ENCODE data around the gene HNRNPF. TPM values are rescaled to one million over a fixed set of nuclear protein-coding genes. Genes with fewer than 3 reads are reported as not detected.

HNRNPF gene
- total and polyA plus RNA-seq, 2 of the 8 experiments (the other 6 are each of a cell fraction or from before 2014, with no cell fraction given), result 209 to 389 TPM

DNA sequence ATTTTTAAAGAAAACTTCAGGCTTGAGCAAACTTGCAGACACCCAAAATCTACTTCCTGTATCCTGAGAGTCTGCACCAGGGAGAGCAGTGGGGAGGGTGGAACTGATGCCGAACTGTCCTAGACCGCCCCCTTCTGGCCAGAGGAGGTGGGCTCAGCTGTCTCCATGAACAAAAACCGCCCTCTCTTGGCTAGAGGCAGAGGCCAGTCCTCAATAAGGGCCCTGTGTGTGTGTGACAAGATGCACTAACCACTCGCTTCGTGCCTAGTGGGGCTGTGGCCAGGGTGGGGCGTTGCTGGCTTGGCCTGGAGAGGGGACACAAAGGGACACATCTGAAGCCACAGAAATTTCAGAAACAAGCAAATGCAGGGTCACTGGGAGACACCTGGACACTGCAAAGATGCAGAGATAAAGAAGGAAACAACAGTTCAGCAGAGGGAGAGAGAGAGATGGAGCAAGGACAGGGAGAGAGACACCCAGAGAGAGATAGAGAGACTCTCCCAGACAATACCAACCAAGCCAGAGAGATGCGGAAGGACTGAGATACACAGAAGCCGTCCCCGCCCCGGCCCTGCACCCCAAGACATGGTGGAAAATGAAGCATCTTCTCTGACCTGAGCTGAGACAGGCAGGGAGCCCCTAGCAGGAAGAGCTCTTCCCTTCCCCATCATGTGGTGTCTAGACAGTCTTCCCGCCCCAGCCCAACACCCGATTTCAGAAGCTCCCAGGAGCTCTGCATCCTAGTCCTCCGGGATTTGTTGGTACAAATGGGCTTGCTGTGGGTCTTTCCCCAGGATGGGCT lies 60.3 kb downstream of the HNRNPF start:
- H2AFZ ChIP-seq (ENCODE audit: low read length), result no peak overlapping the region

More for the DNA sequence above, 60.3 kb downstream of the HNRNPF start:
- CTCF ChIA-PET (ENCODE audit: partially characterized antibody), result interaction anchor here (0.6 to 5.2 kb wide), 50 partner anchors 9 to 172 kb away, joined by 3 to 75 read pairs (median 5); no protein-coding TSS in a partner anchor
- Histone ChIP-seq H3K4me3 (ENCODE audit: extremely low read depth in 1 of 4, insufficient read depth in 2 of 4, low read depth in 3 of 4, low read length in 4 of 4) (no peak overlapping the region), H3K9ac (replicated peaks in 1 of 4; ENCODE audit: extremely low read depth in 1 of 4, low read depth in 3 of 4, low read length in 3 of 4) (no peak overlapping the region), H4K91ac (replicated peaks; ENCODE audit: insufficient read length, low read length) (no peak overlapping the region), H3K27me3 (replicated peaks in 1 of 4; ENCODE audit: control insufficient read depth in 3 of 4, extremely low read depth in 1 of 4, insufficient read depth in 3 of 4, low read length in 3 of 4) (no peaks in the 10 kb centered on the region), H3K9me3 (ENCODE audit: insufficient read depth in 2 of 2, low read depth in 1 of 2, low read length in 1 of 2) (no peaks in the 10 kb centered on the region), H3K14ac (ENCODE audit: insufficient read length) (no peak overlapping the region), H2BK12ac (ENCODE audit: low read depth, low read length) (peak overlapping the region; percentile 81; the same call in 1 of the 2 replicates), H4K20me1 (replicated peaks in 1 of 2; ENCODE audit: control insufficient read depth in 1 of 2, insufficient read depth in 2 of 2, low read length in 2 of 2) (no peaks in the 10 kb centered on the region), H2BK120ac (replicated peaks; ENCODE audit: low read depth, low read length) (no peak overlapping the region), H3K23ac (ENCODE audit: insufficient read length) (no peak overlapping the region), H2BK15ac (ENCODE audit: low read length) (0 out of 2 replicates have a peak overlapping the region, but pooled peaks have one; percentile 18), H3K4ac (replicated peaks; ENCODE audit: insufficient read length, low read depth, low read length) (no peak overlapping the region), H3K36me3 (ENCODE audit: control insufficient read depth in 2 of 4, insufficient read depth in 4 of 4, low read length in 3 of 4) (no peaks in the 10 kb centered on the region), H3K79me1 (ENCODE audit: low read depth, low read length) (no peaks in the 10 kb centered on the region), H3K56ac (replicated peaks; ENCODE audit: insufficient read length, low read depth, low read length) (no peak overlapping the region), H2BK20ac (ENCODE audit: low read length) (no peak overlapping the region), H3K4me1 (replicated peaks in 1 of 4; ENCODE audit: control insufficient read depth in 3 of 4, insufficient read depth in 4 of 4, low read length in 3 of 4) (peaks cover 0 to 4% (median 2%) of the 10 kb centered on the region in 4 experiments; a peak in 3 of 7 replicates), H3K4me2 (ENCODE audit: insufficient read depth in 1 of 2, low read depth in 2 of 2, low read length in 2 of 2) (no peak overlapping the region), H4K8ac (ENCODE audit: extremely low read depth, insufficient read depth, low read length) (no peak overlapping the region), H4K5ac (ENCODE audit: insufficient read length, low read depth, low read length) (no peak overlapping the region), H3K79me2 (ENCODE audit: control insufficient read depth in 1 of 2, insufficient read depth in 2 of 2, low read length in 2 of 2) (no peaks in the 10 kb centered on the region), H3K18ac (ENCODE audit: extremely low read depth, low read length) (no peak overlapping the region), H2BK5ac (ENCODE audit: low read depth, low read length) (no peak overlapping the region), H3K23me2 (ENCODE audit: low read depth, low read length) (no peaks in the 10 kb centered on the region), H2AK5ac (ENCODE audit: low read depth, low read length) (no peak overlapping the region), H3K27ac (ENCODE audit: low read depth, low read length) (no peak overlapping the region)
- FAIRE-seq, result peak; percentile 88
- POLR2A ChIA-PET (ENCODE audit: partially characterized antibody), result interaction anchor here (0.8 kb wide), 1 partner anchor 46 kb away, joined by 3 read pairs; no protein-coding TSS in a partner anchor
- 52% methylated on average over 13 of the region's 13 CpGs; no CpG with 5 or more reads in 1 of the 2 experiments for WGBS, 2 experiments (ENCODE audit: extremely low coverage in 1 of 2, insufficient coverage in 1 of 2, insufficient read length in 1 of 2, insufficient replicate concordance in 2 of 2, low coverage in 1 of 2, low lambda C conversion rate in 2 of 2, missing lambda C conversion rate in 1 of 2)
- TF ChIP-seq CTCF (IDR thresholded peaks at IDR 0.05; ENCODE audit: control extremely low read depth in 1 of 3, insufficient read depth in 1 of 3, low read depth in 1 of 3, low read length in 3 of 3), result peak; percentile 95 to 98 (median 98)
- no peak for TF ChIP-seq POLR2A (IDR thresholded peaks at IDR 0.05; ENCODE audit: control extremely low read depth in 1 of 2, low read depth in 2 of 2, low read length in 2 of 2)
- peak; percentile 96 for TF ChIP-seq RAD21 (IDR thresholded peaks at IDR 0.05 in 1 of 2, conservative IDR thresholded peaks at IDR 0.05 in 1 of 2; ENCODE audit: low read depth in 2 of 2, low read length in 2 of 2)
- DNase-seq (ENCODE audit: low read depth in 1 of 2, low spot score in 2 of 2), result peak; percentile 69 to 91

All from H1 (cell line).